MCF 10A (cell line): ENCODE data around the gene ULBP2. TPM values are rescaled to one million over a fixed set of nuclear protein-coding genes. Genes with fewer than 3 reads are reported as not detected.

Experiments used
- BruUV-seq: library from RNA; stranded (reverse); fragments of 400-500 nt; replicated peaks from 2 replicates; lab custom pipeline; 2021; lab: Mats Ljungman, UMichigan
- CTCF ChIA-PET: fragments of 300-600 bp; sonication (Branson Sonifier 250); formaldehyde crosslinking; extraction: SDS; loops from one replicate; lab custom pipeline; 2021; ENCODE audit warnings: antibody characterized with exemption, inconsistent platforms; lab: Yijun Ruan, JAX
- POLR2A ChIA-PET: fragments of 300-600, 350-650 bp; sonication (Branson Sonifier 250); formaldehyde crosslinking; extraction: SDS; loops from one replicate; lab custom pipeline; 2020; ENCODE audit warnings: antibody characterized with exemption, inconsistent platforms; lab: Yijun Ruan, JAX
- DNase-seq: peaks from one replicate; pipeline ENCODE4 v3.0.0-alpha.2; 2018; ENCODE audit not compliant: unreplicated experiment
- H3K27ac Mint-ChIP-seq: one replicate; pipeline ENCODE4 v1.8.0; 2022; ENCODE audit warnings: mild to moderate bottlenecking, low read depth, mixed read lengths; ENCODE audit not compliant: unreplicated experiment
- H3K27me3 Mint-ChIP-seq: one replicate; pipeline ENCODE4 v1.8.0; 2022; ENCODE audit warnings: mixed read lengths; ENCODE audit not compliant: insufficient read depth, unreplicated experiment
- H3K36me3 Mint-ChIP-seq: one replicate; pipeline ENCODE4 v1.8.0; 2022; ENCODE audit warnings: mild to moderate bottlenecking, moderate library complexity, mixed read lengths; ENCODE audit not compliant: insufficient read depth, unreplicated experiment
- H3K4me1 Mint-ChIP-seq: one replicate; pipeline ENCODE4 v1.8.0; 2022; ENCODE audit warnings: mixed read lengths; ENCODE audit not compliant: insufficient read depth, unreplicated experiment
- H3K4me3 Mint-ChIP-seq: one replicate; pipeline ENCODE4 v1.8.0; 2022; ENCODE audit warnings: mild to moderate bottlenecking, moderate library complexity, mixed read lengths; ENCODE audit not compliant: unreplicated experiment
- H3K9me3 Mint-ChIP-seq: one replicate; pipeline ENCODE4 v1.8.0; 2022; ENCODE audit warnings: mixed read lengths; ENCODE audit not compliant: unreplicated experiment
- CTCF ChIP-seq: fragments of 200-600 bp; IDR thresholded peaks from one replicate; pipeline ENCODE4 v1.8.0; 2022; ENCODE audit warnings: antibody characterized with exemption, mild to moderate bottlenecking; ENCODE audit not compliant: unreplicated experiment
- intact Hi-C: fragments of 100-400 bp; cut with micrococcal nuclease; formaldehyde crosslinking; loops from 2 replicates; pipeline ENCODE4 v1.14.1; 2022
- total RNA-seq: library from RNA; stranded (reverse); gene quantifications from 2 replicates; pipeline ENCODE4 v1.2.3, GENCODE V29; 2022

ULBP2 gene
- total RNA-seq, 1 experiment from 2014 or later = 3.1 TPM

- H3K27ac Mint-ChIP-seq = no peak overlapping the region
- ChIA-PET POLR2A (no interaction called here), CTCF (interaction anchor here (1.1 kb wide), 1 partner anchor 16 kb away, joined by 3 read pairs; no protein-coding TSS in a partner anchor)
- intact Hi-C loops = no loop called here
- H3K4me1 Mint-ChIP-seq = no peaks in the 10 kb centered on the region
- no peak for TF ChIP-seq CTCF
- no TSS peak for BruUV-seq
- H3K27me3 Mint-ChIP-seq = peaks cover 73% of the 10 kb centered on the region
- no peak overlapping the region for H3K4me3 Mint-ChIP-seq
- no peak for DNase-seq
- no peaks in the 10 kb centered on the region for H3K9me3 Mint-ChIP-seq
- H3K36me3 Mint-ChIP-seq = no peaks in the 10 kb centered on the region
Measured at GRCh38 chr6:149979293-149979692, 37.5 kb downstream of the ULBP2 start.

GRCh38 chr6:149983145-149983544 lies 41.3 kb downstream of the ULBP2 start:
- POLR2A ChIA-PET = no interaction called here
- DNase-seq = no peak
- Mint-ChIP-seq H3K36me3 (no peaks in the 10 kb centered on the region), H3K9me3 (peaks cover 4% of the 10 kb centered on the region), H3K27me3 (peaks cover 89% of the 10 kb centered on the region), H3K4me1 (no peaks in the 10 kb centered on the region), H3K4me3 (no peak overlapping the region), H3K27ac (no peak overlapping the region)
- BruUV-seq = no TSS peak
- TF ChIP-seq CTCF = no peak
- CTCF ChIA-PET = no interaction called here
- intact Hi-C loops = no loop called here

DNA sequence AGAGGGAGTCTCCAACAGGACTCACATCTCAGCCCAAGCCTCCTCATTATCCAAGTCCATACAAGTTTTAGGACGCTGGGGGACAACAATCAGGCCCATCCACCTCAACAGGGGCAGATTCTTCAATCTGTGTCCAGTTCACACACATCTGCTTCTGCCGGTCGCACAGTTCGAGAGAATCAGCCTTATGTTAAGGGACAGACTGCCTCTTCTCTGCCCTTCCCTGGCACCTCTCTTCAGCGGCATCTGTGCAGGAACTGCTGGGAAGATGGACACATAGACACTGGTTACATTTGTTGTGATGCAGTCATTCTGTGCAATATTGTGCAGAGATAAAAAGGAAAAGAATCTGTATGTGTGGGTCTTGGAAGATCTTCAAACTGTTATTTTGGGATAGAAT lies 43.0 kb downstream of the ULBP2 start:
- H3K27ac Mint-ChIP-seq = no peak overlapping the region
- no TSS peak for BruUV-seq
- peaks cover 91% of the 10 kb centered on the region for H3K27me3 Mint-ChIP-seq
- peaks cover 10% of the 10 kb centered on the region for H3K9me3 Mint-ChIP-seq
- no peaks in the 10 kb centered on the region for H3K4me1 Mint-ChIP-seq
- CTCF ChIA-PET = no interaction called here
- POLR2A ChIA-PET = no interaction called here
- H3K36me3 Mint-ChIP-seq = no peaks in the 10 kb centered on the region
- intact Hi-C loops = no loop called here
- TF ChIP-seq CTCF = no peak
- H3K4me3 Mint-ChIP-seq = no peak overlapping the region
- DNase-seq = no peak

GRCh38 chr6:149985481-149985937 lies 43.7 kb downstream of the ULBP2 start:
- Mint-ChIP-seq H3K4me3 (no peak overlapping the region), H3K9me3 (peaks cover 10% of the 10 kb centered on the region), H3K4me1 (no peaks in the 10 kb centered on the region), H3K36me3 (no peaks in the 10 kb centered on the region), H3K27ac (no peak overlapping the region), H3K27me3 (peaks cover 98% of the 10 kb centered on the region)
- TF ChIP-seq CTCF = no peak
- DNase-seq = peak; percentile 57
- intact Hi-C loops = no loop called here
- no TSS peak for BruUV-seq
- ChIA-PET POLR2A (no interaction called here), CTCF (no interaction called here)
